Endothelial cell of umbilical vein (primary cell): ENCODE data around the gene ALLC.
"Not testable (repeated sequence)": the region's sequence is repeated elsewhere in the genome, so short reads cannot be mapped to it uniquely, and the experiment has no call there.

ENCODE experiments used
- GATA2 ChIP-seq: IDR thresholded peaks from 2 replicates; pipeline ENCODE4 v1.7.0; 2011; ENCODE audit warnings: low read depth, mild to moderate bottlenecking, moderate library complexity, mixed read lengths, low read length; ENCODE audit not compliant: insufficient read length, insufficient read depth
- TF ChIP-seq, protein P1 (sequence below): IDR thresholded peaks from 2 replicates; pipeline ENCODE4 v1.6.1; 2011; ENCODE audit not compliant: insufficient read depth, insufficient read length
- TF ChIP-seq, protein P2 (sequence below), 2 donors: IDR thresholded peaks; 1 replicate in 1 of 2; 2 replicates in 1 of 2; pipeline ENCODE4 v1.5.1; 2011; ENCODE audit warnings: low read length in 2 of 2, mild to moderate bottlenecking in 2 of 2, moderate library complexity in 2 of 2, control low read depth in 1 of 2, inconsistent platforms in 1 of 2, low read depth in 1 of 2; ENCODE audit not compliant: insufficient read depth in 1 of 2; ENCODE audit errors: extremely low read depth in 1 of 2

DNA sequence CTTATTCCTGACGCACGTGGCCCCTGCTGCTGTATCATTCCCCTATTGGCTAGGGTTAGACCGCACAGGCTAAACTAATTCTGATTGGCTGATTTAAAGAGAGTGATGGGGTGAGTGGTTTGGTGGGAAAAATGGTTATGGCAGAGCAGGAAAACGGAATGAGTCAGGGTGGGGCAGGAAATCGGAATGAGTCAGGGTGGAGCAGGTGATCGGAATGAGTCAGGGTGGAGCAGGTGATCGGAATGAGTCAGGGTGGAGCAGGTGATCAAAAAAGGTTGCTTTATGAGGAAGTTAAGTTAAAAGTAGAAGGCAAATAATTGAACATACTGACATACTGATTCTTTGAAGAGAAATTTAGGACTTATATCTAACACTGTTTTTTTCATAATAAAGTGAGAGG, 2.6 kb downstream of the ALLC start:
- TF ChIP-seq GATA2, result not testable (repeated sequence)
- TF ChIP-seq, protein P1, sequence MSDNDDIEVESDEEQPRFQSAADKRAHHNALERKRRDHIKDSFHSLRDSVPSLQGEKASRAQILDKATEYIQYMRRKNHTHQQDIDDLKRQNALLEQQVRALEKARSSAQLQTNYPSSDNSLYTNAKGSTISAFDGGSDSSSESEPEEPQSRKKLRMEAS, result not testable (repeated sequence)
- TF ChIP-seq, protein P2, sequence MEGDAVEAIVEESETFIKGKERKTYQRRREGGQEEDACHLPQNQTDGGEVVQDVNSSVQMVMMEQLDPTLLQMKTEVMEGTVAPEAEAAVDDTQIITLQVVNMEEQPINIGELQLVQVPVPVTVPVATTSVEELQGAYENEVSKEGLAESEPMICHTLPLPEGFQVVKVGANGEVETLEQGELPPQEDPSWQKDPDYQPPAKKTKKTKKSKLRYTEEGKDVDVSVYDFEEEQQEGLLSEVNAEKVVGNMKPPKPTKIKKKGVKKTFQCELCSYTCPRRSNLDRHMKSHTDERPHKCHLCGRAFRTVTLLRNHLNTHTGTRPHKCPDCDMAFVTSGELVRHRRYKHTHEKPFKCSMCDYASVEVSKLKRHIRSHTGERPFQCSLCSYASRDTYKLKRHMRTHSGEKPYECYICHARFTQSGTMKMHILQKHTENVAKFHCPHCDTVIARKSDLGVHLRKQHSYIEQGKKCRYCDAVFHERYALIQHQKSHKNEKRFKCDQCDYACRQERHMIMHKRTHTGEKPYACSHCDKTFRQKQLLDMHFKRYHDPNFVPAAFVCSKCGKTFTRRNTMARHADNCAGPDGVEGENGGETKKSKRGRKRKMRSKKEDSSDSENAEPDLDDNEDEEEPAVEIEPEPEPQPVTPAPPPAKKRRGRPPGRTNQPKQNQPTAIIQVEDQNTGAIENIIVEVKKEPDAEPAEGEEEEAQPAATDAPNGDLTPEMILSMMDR (IDR thresholded peaks at IDR 0.05; ENCODE audit: extremely low read depth in 1 of 2, insufficient read depth in 1 of 2, low read depth in 1 of 2, low read length in 2 of 2), result not testable (repeated sequence)
